Ovary (tissue), 3 donors: ENCODE results near the gene JDP2.

Experiments
- EP300 ChIP-seq: sonication (generic); formaldehyde crosslinking; IDR thresholded peaks from one replicate; pipeline ENCODE4 v1.6.1; 2017; ENCODE audit warnings: antibody characterized with exemption
- TF ChIP-seq, protein P1 (sequence below), 3 donors: fragments of 450-650 bp in 2 of 3; fragments of 200-600 bp in 1 of 3; IDR thresholded peaks; one replicate each; pipeline versions ENCODE4 v1.5.1 to v1.8.0; 2016 to 2022; ENCODE audit warnings: antibody characterized with exemption in 3 of 3, mild to moderate bottlenecking in 1 of 3
- donor health status: DM: no; HTN: no; CAD: no.

DNA sequence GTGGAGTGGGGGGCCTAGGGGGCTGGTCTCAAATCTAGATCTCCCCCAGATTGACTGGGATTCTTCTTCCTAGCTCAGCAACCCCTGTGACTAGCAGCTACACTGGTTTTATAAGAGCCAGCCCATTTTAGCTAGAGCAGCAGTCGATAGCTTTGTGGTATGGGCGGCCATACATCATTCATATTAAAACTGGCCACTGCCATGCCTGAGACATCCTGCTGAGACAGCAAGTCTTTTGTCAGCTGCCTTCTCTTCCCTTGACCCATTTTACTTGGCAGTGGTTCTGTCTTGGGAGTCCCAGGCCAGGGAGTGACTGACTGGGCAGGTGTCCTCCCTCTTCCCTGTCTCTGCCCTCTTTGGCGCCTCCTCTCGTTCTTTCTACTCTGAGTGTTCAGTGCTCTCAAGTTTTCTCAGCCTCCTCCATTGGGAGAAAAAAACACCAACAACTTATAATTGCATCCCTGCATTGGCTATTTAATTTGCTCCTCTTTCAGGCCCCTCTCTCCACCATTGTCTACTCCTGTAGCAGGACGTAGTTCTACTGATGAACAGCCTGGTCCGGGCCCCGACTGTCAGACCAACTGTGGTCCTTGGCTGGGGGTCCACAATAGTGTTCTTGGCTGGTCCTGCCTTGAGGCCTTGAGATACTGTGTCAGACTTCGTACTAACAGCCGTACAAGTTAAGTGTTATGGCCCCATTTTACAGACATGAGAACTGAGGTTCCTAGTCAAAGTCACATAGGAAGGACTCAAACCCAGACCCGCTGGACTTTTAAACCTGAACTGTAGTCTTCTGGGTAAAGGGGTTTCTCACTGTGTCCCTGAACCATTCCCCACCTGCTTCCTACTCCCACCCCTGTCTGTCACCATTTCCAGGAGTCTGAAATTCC, 18.3 kb upstream of the JDP2 start:
- no peak for TF ChIP-seq EP300
- TF ChIP-seq, protein P1, sequence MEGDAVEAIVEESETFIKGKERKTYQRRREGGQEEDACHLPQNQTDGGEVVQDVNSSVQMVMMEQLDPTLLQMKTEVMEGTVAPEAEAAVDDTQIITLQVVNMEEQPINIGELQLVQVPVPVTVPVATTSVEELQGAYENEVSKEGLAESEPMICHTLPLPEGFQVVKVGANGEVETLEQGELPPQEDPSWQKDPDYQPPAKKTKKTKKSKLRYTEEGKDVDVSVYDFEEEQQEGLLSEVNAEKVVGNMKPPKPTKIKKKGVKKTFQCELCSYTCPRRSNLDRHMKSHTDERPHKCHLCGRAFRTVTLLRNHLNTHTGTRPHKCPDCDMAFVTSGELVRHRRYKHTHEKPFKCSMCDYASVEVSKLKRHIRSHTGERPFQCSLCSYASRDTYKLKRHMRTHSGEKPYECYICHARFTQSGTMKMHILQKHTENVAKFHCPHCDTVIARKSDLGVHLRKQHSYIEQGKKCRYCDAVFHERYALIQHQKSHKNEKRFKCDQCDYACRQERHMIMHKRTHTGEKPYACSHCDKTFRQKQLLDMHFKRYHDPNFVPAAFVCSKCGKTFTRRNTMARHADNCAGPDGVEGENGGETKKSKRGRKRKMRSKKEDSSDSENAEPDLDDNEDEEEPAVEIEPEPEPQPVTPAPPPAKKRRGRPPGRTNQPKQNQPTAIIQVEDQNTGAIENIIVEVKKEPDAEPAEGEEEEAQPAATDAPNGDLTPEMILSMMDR (IDR thresholded peaks at IDR 0.05): no peak
